ENCODE results near the gene MID1. TPM values are rescaled to one million over a fixed set of nuclear protein-coding genes. Genes with fewer than 3 reads are reported as not detected.

Gene MID1
- total RNA-seq, 2 donors from 2014 or later, result 14.6 to 26.1 TPM

DNA sequence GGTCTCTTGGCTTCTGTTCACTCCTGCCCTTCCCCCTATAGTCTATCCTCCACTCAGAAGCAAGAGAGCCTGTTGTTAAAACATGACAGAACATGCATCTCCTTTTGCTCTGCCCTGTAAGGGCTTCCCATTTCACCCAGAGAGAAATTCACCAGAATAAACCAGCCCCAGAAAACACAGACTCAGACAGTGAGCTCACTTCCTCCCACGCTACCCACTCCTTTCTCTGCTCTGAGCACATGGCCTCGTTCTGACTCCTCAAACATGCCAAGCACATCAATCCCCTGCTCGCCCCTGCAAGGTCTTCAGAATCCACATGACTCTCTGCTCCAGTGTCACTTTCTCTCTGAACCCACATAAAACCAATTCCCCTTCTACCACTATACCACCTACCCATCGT, 50.4 kb downstream of the MID1 start:
- 63% methylated on average over 4 of the region's 4 CpGs for WGBS
- intact Hi-C loops (cut with DNase I), result no loop called here
- Histone ChIP-seq H3K27me3 (replicated peaks; ENCODE audit: insufficient read depth) (no peaks in the 10 kb centered on the region), H3K27ac (no peak overlapping the region), H3K36me3 (no peaks in the 10 kb centered on the region), H3K4me3 (no peak overlapping the region), H3K4me1 (replicated peaks) (no peaks in the 10 kb centered on the region), H3K9me3 (no peaks in the 10 kb centered on the region)
- DNase-seq (ENCODE audit: low spot score), result no peak
- TF ChIP-seq, protein P1, sequence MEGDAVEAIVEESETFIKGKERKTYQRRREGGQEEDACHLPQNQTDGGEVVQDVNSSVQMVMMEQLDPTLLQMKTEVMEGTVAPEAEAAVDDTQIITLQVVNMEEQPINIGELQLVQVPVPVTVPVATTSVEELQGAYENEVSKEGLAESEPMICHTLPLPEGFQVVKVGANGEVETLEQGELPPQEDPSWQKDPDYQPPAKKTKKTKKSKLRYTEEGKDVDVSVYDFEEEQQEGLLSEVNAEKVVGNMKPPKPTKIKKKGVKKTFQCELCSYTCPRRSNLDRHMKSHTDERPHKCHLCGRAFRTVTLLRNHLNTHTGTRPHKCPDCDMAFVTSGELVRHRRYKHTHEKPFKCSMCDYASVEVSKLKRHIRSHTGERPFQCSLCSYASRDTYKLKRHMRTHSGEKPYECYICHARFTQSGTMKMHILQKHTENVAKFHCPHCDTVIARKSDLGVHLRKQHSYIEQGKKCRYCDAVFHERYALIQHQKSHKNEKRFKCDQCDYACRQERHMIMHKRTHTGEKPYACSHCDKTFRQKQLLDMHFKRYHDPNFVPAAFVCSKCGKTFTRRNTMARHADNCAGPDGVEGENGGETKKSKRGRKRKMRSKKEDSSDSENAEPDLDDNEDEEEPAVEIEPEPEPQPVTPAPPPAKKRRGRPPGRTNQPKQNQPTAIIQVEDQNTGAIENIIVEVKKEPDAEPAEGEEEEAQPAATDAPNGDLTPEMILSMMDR (IDR thresholded peaks at IDR 0.05), result no peak
- TF ChIP-seq POLR2AphosphoS5 (IDR thresholded peaks at IDR 0.05) (no peak), POLR2A (IDR thresholded peaks at IDR 0.05) (no peak)

DNA sequence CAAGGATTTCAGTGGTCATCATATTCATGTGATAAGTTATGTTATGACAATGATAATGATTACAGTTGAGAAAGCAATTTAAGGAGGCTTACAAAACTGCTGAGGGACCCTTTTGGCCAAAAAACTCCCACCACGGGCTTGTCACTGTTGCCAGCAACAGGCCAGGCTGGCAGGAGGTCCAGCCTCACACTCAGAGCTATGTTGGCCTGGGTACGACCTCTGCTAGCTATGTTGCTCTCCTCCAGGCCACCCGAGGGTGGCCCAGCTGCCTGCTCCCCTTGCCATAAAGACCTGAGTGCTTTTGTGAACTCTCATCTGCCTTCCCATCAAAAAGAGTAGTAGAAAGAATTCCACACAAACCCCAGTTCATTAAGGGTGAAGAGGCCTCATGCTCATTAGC, 52.0 kb downstream of the MID1 start:
- no peaks in the 10 kb centered on the region for H3K27me3 ChIP-seq (replicated peaks; ENCODE audit: insufficient read depth)
- no peaks in the 10 kb centered on the region for H3K9me3 ChIP-seq
- TF ChIP-seq POLR2AphosphoS5 (IDR thresholded peaks at IDR 0.05), result no peak
- TF ChIP-seq POLR2A (IDR thresholded peaks at IDR 0.05), result no peak
- TF ChIP-seq, protein P1 (IDR thresholded peaks at IDR 0.05), result no peak
- H3K4me3 ChIP-seq, result no peak overlapping the region
- DNase-seq (ENCODE audit: low spot score), result no peak
- H3K4me1 ChIP-seq (replicated peaks), result no peaks in the 10 kb centered on the region
- no peaks in the 10 kb centered on the region for H3K36me3 ChIP-seq
- no peak overlapping the region for H3K27ac ChIP-seq
- intact Hi-C loops (cut with DNase I), result no loop called here
- 68% methylated on average over 3 of the region's 3 CpGs for WGBS

DNA sequence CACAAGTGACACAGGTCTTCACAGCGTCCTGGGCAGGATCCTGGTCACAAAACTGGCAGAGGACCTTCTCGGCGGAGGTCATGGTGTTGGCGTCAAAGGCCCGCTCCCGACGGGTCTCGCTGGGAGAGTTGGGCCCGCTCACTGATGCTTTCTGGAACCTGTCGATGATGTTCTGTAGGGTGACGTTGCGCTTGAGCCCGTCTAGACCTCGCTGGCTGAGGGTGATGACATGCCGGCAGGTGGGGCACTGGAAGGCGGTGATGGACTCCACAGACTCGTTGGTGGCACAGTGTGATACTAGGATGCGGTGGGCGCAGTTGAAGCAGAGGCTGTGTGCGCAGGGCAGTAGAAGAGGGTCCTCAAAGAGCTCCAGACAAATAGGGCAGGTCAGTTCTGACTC, 53.2 kb downstream of the MID1 start:
- Histone ChIP-seq H3K36me3 (no peaks in the 10 kb centered on the region), H3K27ac (no peak overlapping the region), H3K4me1 (replicated peaks) (no peaks in the 10 kb centered on the region), H3K4me3 (no peak overlapping the region), H3K27me3 (replicated peaks; ENCODE audit: insufficient read depth) (no peaks in the 10 kb centered on the region), H3K9me3 (no peaks in the 10 kb centered on the region)
- no peak for DNase-seq (ENCODE audit: low spot score)
- intact Hi-C loops (cut with DNase I), result no loop called here
- TF ChIP-seq POLR2AphosphoS5 (IDR thresholded peaks at IDR 0.05), result no peak
- TF ChIP-seq POLR2A (IDR thresholded peaks at IDR 0.05), result no peak
- TF ChIP-seq, protein P1 (IDR thresholded peaks at IDR 0.05), result no peak
- 95% methylated on average over 4 of the region's 20 CpGs for WGBS

DNA sequence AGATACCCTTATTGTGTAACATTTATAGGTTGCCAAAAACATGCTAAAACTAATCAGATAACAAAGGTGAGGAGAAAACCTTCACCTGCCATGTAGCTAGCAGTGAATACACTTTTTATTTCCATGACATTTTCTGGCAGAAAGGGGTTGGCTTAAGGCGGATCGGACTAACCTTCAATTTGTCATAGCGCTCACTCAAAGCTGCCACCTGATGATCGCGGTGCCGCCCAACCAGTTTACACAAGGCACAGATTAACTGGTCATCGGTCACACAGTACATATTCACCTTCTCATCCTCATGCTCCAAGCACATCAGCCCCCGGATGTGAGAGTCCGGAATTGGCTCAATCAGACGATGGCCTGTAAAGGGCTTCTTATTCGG, 53.7 kb downstream of the MID1 start:
- Histone ChIP-seq H3K27me3 (replicated peaks; ENCODE audit: insufficient read depth) (no peaks in the 10 kb centered on the region), H3K36me3 (no peaks in the 10 kb centered on the region), H3K4me1 (replicated peaks) (no peaks in the 10 kb centered on the region), H3K9me3 (no peaks in the 10 kb centered on the region), H3K4me3 (no peak overlapping the region), H3K27ac (no peak overlapping the region)
- DNase-seq (ENCODE audit: low spot score), result no peak
- intact Hi-C loops (cut with DNase I), result no loop called here
- 26% methylated on average over 11 of the region's 11 CpGs for WGBS
- no peak for TF ChIP-seq POLR2A (IDR thresholded peaks at IDR 0.05)
- TF ChIP-seq, protein P1 (IDR thresholded peaks at IDR 0.05), result no peak
- no peak for TF ChIP-seq POLR2AphosphoS5 (IDR thresholded peaks at IDR 0.05)

DNA sequence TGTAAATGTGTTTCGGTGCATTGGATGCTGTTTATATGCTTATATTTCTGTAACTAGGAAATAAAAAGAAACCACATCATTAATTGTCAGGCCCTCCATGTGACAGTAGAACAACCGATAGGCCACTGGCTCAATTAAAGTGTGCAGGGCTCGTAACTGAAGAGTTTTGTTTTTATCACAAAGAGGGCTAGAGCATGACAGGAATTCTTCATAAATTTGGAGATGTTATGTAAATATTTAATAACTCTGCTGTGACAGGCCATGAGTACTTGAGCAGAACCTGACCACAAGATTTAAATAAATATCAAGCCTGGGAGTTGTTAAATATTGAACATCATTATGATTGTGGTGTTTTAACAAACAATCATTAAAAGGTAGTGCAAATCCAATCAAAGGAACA, 55.9 kb downstream of the MID1 start:
- Histone ChIP-seq H3K36me3 (no peaks in the 10 kb centered on the region), H3K27ac (no peak overlapping the region), H3K9me3 (no peaks in the 10 kb centered on the region), H3K4me3 (no peak overlapping the region), H3K27me3 (replicated peaks; ENCODE audit: insufficient read depth) (no peaks in the 10 kb centered on the region), H3K4me1 (replicated peaks) (no peaks in the 10 kb centered on the region)
- WGBS, result 47% methylated on average over 3 of the region's 3 CpGs
- no peak for DNase-seq (ENCODE audit: low spot score)
- TF ChIP-seq POLR2A (IDR thresholded peaks at IDR 0.05) (no peak), POLR2AphosphoS5 (IDR thresholded peaks at IDR 0.05) (no peak)
- TF ChIP-seq, protein P1 (IDR thresholded peaks at IDR 0.05), result no peak
- intact Hi-C loops (cut with DNase I), result no loop called here

Data from prostate gland (tissue), 2 donors.